Esophagus muscularis mucosa (tissue), 3 donors: ENCODE measurements around the gene MTA2.

ENCODE experiments used
- POLR2AphosphoS5 ChIP-seq, 2 donors: sonication (generic); formaldehyde crosslinking; IDR thresholded peaks; one replicate each; pipeline ENCODE4 v1.6.1; 2017; ENCODE audit warnings: antibody characterized with exemption in 2 of 2
- TF ChIP-seq, protein P1 (sequence below), 3 experiments: fragments of 200-600 bp in 2 of 3; fragments of 450-650 bp in 1 of 3; sonication (generic) in 2 of 3; IDR thresholded peaks; one replicate each; pipeline ENCODE4 v1.5.1; 2017 to 2019; ENCODE audit warnings: antibody characterized with exemption in 3 of 3, mild to moderate bottlenecking in 2 of 3, moderate library complexity in 1 of 3

DNA sequence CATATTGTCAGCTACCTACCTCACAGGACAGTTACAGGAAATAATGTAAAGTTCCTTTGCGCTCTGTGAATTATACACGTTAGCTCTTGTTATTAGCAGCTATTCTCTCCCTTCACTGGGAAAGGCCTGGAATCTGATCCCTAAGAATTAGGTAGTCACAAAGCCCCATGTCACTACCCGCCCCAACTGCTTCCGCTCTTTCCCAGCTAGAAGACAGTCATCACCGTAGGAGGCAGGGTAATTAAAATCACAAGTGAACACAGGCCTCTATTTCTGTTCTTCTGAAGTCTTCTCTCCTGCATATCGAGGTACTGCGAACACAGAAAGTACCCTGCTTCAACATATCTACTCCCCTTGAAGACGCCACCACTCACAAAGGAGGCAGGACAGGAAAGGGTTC lies 42.5 kb downstream of the MTA2 start:
- TF ChIP-seq, protein P1, sequence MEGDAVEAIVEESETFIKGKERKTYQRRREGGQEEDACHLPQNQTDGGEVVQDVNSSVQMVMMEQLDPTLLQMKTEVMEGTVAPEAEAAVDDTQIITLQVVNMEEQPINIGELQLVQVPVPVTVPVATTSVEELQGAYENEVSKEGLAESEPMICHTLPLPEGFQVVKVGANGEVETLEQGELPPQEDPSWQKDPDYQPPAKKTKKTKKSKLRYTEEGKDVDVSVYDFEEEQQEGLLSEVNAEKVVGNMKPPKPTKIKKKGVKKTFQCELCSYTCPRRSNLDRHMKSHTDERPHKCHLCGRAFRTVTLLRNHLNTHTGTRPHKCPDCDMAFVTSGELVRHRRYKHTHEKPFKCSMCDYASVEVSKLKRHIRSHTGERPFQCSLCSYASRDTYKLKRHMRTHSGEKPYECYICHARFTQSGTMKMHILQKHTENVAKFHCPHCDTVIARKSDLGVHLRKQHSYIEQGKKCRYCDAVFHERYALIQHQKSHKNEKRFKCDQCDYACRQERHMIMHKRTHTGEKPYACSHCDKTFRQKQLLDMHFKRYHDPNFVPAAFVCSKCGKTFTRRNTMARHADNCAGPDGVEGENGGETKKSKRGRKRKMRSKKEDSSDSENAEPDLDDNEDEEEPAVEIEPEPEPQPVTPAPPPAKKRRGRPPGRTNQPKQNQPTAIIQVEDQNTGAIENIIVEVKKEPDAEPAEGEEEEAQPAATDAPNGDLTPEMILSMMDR (IDR thresholded peaks at IDR 0.05), result no peak
- no peak for TF ChIP-seq POLR2AphosphoS5 (IDR thresholded peaks at IDR 0.05)
